ENCODE data around the gene UBQLN1. TPM values are rescaled to one million over a fixed set of nuclear protein-coding genes. Genes with fewer than 3 reads are reported as not detected.
A peak's percentile ranks its signal among the peaks of the same experiment; 100 is the strongest.
"Not testable (repeated sequence)": the region's sequence is repeated elsewhere in the genome, so short reads cannot be mapped to it uniquely, and the experiment has no call there.

The UBQLN1 gene
- total RNA-seq, 4 donors from 2014 or later = 65.4 to 120 (median 78.5) TPM

- DNase-seq = no peak
- intact Hi-C loops (cut with DNase I) = no loop called here
Measured at GRCh38 chr9:83714329-83714728, 6.6 kb upstream of the UBQLN1 start.

GRCh38 chr9:83708515-83709158 lies 879 bp upstream of the UBQLN1 start:
- no peaks in the 10 kb centered on the region for H3K27me3 ChIP-seq
- intact Hi-C loops (cut with DNase I) = no loop called here
- DNase-seq = peak; percentile 41
- 11 to 21% methylated on average over 16 to 19 of the region's 20 CpGs for WGBS, 2 donors
- H3K36me3 ChIP-seq = no peaks in the 10 kb centered on the region
- TF ChIP-seq CTCF (IDR thresholded peaks at IDR 0.05) (no peak), POLR2A (IDR thresholded peaks at IDR 0.05) (no peak)
- no peaks in the 10 kb centered on the region for H3K9me3 ChIP-seq
- H3K27ac ChIP-seq = peak overlapping the region; percentile 96 to 99 (median 98)
- peak overlapping the region; percentile 82 to 92 (median 86) for H3K4me3 ChIP-seq
- H3K4me1 ChIP-seq = peaks cover 0 to 36% (median 15%) of the 10 kb centered on the region in 3 donors

More at GRCh38 chr9:83714329-83714728, 6.6 kb upstream of the UBQLN1 start:
- 61 to 74% methylated on average over 3 of the region's 3 CpGs for WGBS, 2 donors
- peak in 3 of 6 experiments; percentile 14 to 24 (median 15) for TF ChIP-seq CTCF (IDR thresholded peaks at IDR 0.05)
- TF ChIP-seq POLR2A (IDR thresholded peaks at IDR 0.05) = no peak
- Histone ChIP-seq H3K4me1 (no peaks in the 10 kb centered on the region), H3K27me3 (no peaks in the 10 kb centered on the region), H3K4me3 (no peak overlapping the region), H3K27ac (no peak overlapping the region), H3K9me3 (no peaks in the 10 kb centered on the region), H3K36me3 (no peaks in the 10 kb centered on the region)

GRCh38 chr9:83707518-83707767 lies 315 bp downstream of the UBQLN1 start:
- TF ChIP-seq POLR2A (IDR thresholded peaks at IDR 0.05) (no peak), CTCF (IDR thresholded peaks at IDR 0.05) (no peak)
- intact Hi-C loops (cut with DNase I) = no loop called here
- no peaks in the 10 kb centered on the region for H3K27me3 ChIP-seq
- H3K4me1 ChIP-seq = peaks cover 0 to 47% (median 15%) of the 10 kb centered on the region in 3 donors
- H3K4me3 ChIP-seq = peak overlapping the region; percentile 82 to 92 (median 86)
- WGBS, 2 donors = no CpG with 5 or more reads among the region's 26 CpGs
- H3K36me3 ChIP-seq = no peaks in the 10 kb centered on the region
- peak; percentile 26 for DNase-seq
- peak overlapping the region; percentile 96 to 99 (median 98) for H3K27ac ChIP-seq
- no peaks in the 10 kb centered on the region for H3K9me3 ChIP-seq

GRCh38 chr9:83706676-83707517 lies 861 bp downstream of the UBQLN1 start:
- DNase-seq = no peak
- intact Hi-C loops (cut with DNase I) = no loop called here
- Histone ChIP-seq H3K27ac (peak overlapping the region; percentile 96 to 99 (median 98)), H3K4me3 (peak overlapping the region; percentile 82 to 92 (median 86)), H3K36me3 (no peaks in the 10 kb centered on the region), H3K9me3 (no peaks in the 10 kb centered on the region), H3K4me1 (peaks cover 0 to 53% (median 17%) of the 10 kb centered on the region in 3 donors), H3K27me3 (no peaks in the 10 kb centered on the region)
- TF ChIP-seq CTCF (IDR thresholded peaks at IDR 0.05) (no peak), POLR2A (IDR thresholded peaks at IDR 0.05) (no peak)
- 0% methylated on average over 11 to 33 of the region's 42 CpGs for WGBS, 2 donors

- DNase-seq; H3K27me3 ChIP-seq; H3K27ac ChIP-seq; intact Hi-C loops (cut with DNase I); H3K9me3 ChIP-seq; H3K36me3 ChIP-seq; H3K4me3 ChIP-seq: not testable (repeated sequence)
- peaks cover 0 to 68% (median 20%) of the 10 kb centered on the region in 3 donors for H3K4me1 ChIP-seq
- 80 to 89% methylated on average over 3 to 12 of the region's 12 CpGs for WGBS, 2 donors
Measured at GRCh38 chr9:83705219-83705651, 2.5 kb downstream of the UBQLN1 start.
